ENCODE measurements around the gene MAD2L1. TPM values are rescaled to one million over a fixed set of nuclear protein-coding genes. Genes with fewer than 3 reads are reported as not detected.
A peak's percentile ranks its signal among the peaks of the same experiment; 100 is the strongest.

MAD2L1 gene
- total and polyA plus RNA-seq, 8 donors = 0.45 to 10.1 (median 2.4) TPM; not detected in 1

DNA sequence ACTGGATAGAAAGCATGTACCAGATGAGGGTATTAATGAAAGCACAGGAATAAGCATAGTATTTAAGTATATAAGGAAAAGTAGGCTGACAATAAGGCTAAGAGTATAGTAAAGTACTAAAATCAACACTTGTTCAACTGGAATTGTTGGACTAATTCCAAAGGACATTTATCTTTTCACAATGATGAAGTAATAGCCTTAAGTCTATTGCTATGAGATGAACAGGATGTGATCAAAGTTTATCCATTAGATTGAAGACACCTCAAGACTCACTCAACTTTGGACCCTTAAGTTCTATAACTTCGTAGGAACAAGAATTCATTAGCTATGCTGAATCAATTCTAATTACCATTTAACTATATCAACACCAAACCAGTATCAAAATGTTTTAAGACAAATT is 7.6 kb downstream of the MAD2L1 start:
- intact Hi-C loops (cut with DNase I; ENCODE audit: low total_unique reads) = no loop called here
- H3K9me3 ChIP-seq = no peaks in the 10 kb centered on the region
- H3K4me1 ChIP-seq = peaks cover 0 to 10% (median 4%) of the 10 kb centered on the region in 4 donors
- no peaks in the 10 kb centered on the region for H3K27me3 ChIP-seq
- H3K36me3 ChIP-seq = peaks cover 0 to 14% (median 0%) of the 10 kb centered on the region in 4 donors
- DNase-seq = no peak
- no peak for TF ChIP-seq POLR2AphosphoS5 (IDR thresholded peaks at IDR 0.05)
- TF ChIP-seq, protein P1, sequence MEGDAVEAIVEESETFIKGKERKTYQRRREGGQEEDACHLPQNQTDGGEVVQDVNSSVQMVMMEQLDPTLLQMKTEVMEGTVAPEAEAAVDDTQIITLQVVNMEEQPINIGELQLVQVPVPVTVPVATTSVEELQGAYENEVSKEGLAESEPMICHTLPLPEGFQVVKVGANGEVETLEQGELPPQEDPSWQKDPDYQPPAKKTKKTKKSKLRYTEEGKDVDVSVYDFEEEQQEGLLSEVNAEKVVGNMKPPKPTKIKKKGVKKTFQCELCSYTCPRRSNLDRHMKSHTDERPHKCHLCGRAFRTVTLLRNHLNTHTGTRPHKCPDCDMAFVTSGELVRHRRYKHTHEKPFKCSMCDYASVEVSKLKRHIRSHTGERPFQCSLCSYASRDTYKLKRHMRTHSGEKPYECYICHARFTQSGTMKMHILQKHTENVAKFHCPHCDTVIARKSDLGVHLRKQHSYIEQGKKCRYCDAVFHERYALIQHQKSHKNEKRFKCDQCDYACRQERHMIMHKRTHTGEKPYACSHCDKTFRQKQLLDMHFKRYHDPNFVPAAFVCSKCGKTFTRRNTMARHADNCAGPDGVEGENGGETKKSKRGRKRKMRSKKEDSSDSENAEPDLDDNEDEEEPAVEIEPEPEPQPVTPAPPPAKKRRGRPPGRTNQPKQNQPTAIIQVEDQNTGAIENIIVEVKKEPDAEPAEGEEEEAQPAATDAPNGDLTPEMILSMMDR (IDR thresholded peaks at IDR 0.05) = no peak
- no peak for TF ChIP-seq EP300 (IDR thresholded peaks at IDR 0.05)
- no peak for TF ChIP-seq POLR2A (IDR thresholded peaks at IDR 0.05)
- H3K27ac ChIP-seq = no peak overlapping the region
- WGBS, 5 donors = 69 to 87% (median 77%) methylated on average over 1 of the region's 1 CpG
- no peak overlapping the region for H3K4me3 ChIP-seq

DNA sequence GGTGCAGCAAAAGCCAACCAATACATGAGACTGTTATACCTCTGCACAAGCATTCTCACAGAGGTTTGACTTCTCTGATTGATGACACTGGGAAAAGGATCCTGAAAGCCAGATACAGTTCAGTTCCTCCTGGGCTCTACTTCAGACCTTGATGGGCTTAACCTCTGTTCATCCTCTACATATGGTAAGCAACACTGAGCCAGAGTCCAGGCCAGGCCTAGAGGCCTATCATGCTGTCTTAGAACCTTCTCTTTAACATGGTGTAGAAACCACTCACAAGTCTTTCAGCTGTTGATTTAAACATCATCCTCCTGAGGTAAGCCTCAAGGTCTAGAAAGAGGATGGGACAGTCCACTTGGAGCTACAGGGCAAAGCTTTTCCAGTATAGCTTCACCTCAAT is 9.2 kb downstream of the MAD2L1 start:
- H3K27me3 ChIP-seq = no peaks in the 10 kb centered on the region
- no peak overlapping the region for H3K4me3 ChIP-seq
- no peaks in the 10 kb centered on the region for H3K9me3 ChIP-seq
- H3K36me3 ChIP-seq = peaks cover 0 to 14% (median 0%) of the 10 kb centered on the region in 4 donors
- intact Hi-C loops (cut with DNase I; ENCODE audit: low total_unique reads) = no loop called here
- H3K4me1 ChIP-seq = peaks cover 0 to 20% (median 4%) of the 10 kb centered on the region in 4 donors
- TF ChIP-seq POLR2A (IDR thresholded peaks at IDR 0.05) (no peak), EP300 (IDR thresholded peaks at IDR 0.05) (no peak), POLR2AphosphoS5 (IDR thresholded peaks at IDR 0.05) (no peak)
- TF ChIP-seq, protein P1 (IDR thresholded peaks at IDR 0.05) = no peak
- no peak overlapping the region for H3K27ac ChIP-seq
- DNase-seq = no peak

DNA sequence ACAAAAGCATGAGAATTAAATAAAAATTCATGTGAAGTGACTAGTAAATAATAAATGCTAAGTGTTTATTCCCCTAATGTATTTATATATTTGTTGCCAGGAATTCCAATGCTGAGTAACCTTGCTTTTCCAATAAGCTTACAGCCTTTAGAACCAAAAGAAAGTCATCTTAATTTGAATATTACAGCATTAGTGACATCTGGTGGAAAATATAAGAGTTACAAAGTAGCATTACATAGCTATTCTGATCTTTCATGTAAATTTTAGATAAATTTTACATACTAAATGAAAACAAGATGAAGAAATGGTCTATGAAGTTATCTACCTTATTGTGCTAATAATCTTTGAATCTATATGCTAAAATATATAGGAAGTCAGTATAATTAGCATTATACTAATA is 10.4 kb downstream of the MAD2L1 start:
- Histone ChIP-seq H3K27ac (no peak overlapping the region), H3K36me3 (peaks cover 0 to 14% (median 0%) of the 10 kb centered on the region in 4 donors), H3K4me3 (no peak overlapping the region), H3K27me3 (no peaks in the 10 kb centered on the region), H3K4me1 (peaks cover 0 to 20% (median 4%) of the 10 kb centered on the region in 4 donors), H3K9me3 (no peaks in the 10 kb centered on the region)
- TF ChIP-seq, protein P1 (IDR thresholded peaks at IDR 0.05) = peak in 2 of 7 experiments; percentile 13 to 16
- TF ChIP-seq EP300 (IDR thresholded peaks at IDR 0.05) (no peak), POLR2AphosphoS5 (IDR thresholded peaks at IDR 0.05) (no peak), POLR2A (IDR thresholded peaks at IDR 0.05) (no peak)
- DNase-seq = peak in 1 of 2 donors; percentile 38
- intact Hi-C loops (cut with DNase I; ENCODE audit: low total_unique reads) = no loop called here

DNA sequence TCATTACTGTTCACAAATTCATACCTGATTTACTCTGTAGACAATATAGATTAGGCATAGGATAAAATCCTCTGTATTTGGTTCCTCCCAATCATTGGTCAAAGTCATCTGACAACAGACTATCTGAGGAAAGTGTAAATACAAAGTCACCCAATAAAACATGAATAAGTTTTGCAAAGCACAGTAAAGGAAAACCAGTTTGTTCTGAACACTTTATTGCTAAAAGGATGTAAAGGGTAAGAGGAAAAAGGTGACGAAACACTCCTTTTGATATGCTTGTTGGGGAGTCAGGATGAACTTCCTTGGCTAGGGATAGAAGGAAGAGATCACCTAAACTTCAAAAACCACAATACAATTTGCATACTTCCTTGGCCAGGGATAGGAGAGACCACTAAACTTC is 10.9 kb downstream of the MAD2L1 start:
- DNase-seq = no peak
- no peak overlapping the region for H3K27ac ChIP-seq
- intact Hi-C loops (cut with DNase I; ENCODE audit: low total_unique reads) = no loop called here
- TF ChIP-seq EP300 (IDR thresholded peaks at IDR 0.05) (no peak), POLR2AphosphoS5 (IDR thresholded peaks at IDR 0.05) (no peak), POLR2A (IDR thresholded peaks at IDR 0.05) (no peak)
- TF ChIP-seq, protein P1 (IDR thresholded peaks at IDR 0.05) = no peak
- H3K4me1 ChIP-seq = peaks cover 0 to 20% (median 4%) of the 10 kb centered on the region in 4 donors
- H3K4me3 ChIP-seq = no peak overlapping the region
- peaks cover 0 to 14% (median 0%) of the 10 kb centered on the region in 4 donors for H3K36me3 ChIP-seq
- WGBS, 5 donors = 86 to 100% (median 94%) methylated on average over 1 of the region's 1 CpG
- H3K9me3 ChIP-seq = no peaks in the 10 kb centered on the region
- H3K27me3 ChIP-seq = no peaks in the 10 kb centered on the region

Data from stomach (tissue), 9 donors.